ENCODE data around the gene FNDC3B.
A peak's percentile ranks its signal among the peaks of the same experiment; 100 is the strongest.

The FNDC3B gene

DNA sequence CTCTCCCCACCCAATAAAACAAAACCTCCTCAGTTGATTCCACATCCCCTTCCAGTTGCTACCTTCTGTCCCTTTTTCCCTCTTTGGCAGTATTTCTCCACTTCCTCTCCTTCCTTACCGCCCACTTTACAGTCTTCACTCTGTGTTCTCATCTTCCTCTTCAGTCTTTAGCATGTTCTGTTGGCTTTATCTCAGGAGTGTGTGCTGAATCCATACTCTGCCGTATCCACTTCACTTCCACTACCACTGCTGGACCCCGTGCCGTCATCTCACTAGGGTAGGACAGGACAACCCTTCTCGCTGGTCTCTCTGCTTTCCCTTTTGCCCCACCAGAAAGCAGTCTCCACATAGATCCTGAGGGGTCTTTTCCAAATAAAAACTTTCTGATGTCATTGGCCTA, 74.3 kb downstream of the FNDC3B start:
- DNase-seq (ENCODE audit: low read depth in 2 of 2), result no peak

DNA sequence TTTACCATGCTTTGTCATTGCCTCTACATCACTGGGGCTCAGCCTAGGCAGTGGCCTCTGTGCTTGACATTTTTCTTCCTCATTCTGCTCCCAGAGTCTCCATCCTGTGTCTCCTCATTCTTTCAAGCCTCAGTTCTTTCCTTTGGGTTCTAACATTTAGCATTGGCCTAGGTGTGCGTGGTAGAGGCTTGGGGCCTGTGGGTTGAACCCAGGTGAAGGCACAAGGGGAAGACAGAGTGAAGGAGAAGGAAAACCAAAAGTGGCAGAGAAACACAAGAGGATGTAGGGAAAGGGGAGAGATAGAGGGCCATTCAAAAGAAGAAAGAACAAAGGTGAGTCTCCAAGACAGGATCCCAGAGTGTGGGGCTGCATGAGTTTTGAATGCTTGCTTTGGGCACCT, 75.7 kb downstream of the FNDC3B start:
- no peak for DNase-seq (ENCODE audit: low read depth in 2 of 2)

DNA sequence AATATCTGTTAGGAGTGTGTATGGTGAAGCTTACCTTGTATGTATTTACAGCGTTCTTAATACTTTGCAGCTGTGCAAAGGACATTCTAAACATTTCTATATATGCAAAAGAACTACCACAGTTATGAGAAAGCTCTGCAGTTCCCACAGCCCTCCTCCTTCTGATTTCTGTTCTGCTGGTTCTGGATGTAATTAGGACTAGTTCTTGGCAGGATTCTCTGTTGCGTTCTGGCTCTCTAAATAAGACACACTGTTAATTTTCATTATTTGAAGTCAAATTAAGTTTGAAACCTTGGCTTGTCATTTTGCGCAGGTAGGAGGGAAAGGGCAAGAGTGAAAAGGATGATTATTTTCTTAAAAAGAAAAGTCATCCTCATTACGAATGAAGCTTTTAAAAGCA, 76.4 kb downstream of the FNDC3B start:
- DNase-seq (ENCODE audit: low read depth in 2 of 2), result no peak

DNA sequence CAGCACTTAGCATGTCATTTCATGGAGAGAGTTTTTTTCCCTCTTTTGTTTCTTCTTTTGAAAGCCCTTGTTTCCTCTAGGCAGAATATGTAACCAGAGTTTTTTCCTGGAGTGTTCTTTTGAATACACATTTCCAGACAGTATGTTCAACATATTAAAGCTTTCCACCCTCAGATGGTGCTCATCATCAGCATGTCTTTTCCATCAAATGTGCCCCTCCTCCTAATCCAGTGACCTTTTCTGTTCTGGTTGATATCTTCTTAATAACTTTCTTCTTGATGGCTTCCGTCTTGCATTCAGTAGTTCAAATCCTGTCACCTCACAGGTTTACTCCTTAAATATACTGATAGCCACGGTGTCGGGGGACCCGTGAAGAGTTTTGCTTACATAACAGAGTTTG, 78.6 kb downstream of the FNDC3B start:
- no peak for DNase-seq (ENCODE audit: low read depth in 2 of 2)

DNA sequence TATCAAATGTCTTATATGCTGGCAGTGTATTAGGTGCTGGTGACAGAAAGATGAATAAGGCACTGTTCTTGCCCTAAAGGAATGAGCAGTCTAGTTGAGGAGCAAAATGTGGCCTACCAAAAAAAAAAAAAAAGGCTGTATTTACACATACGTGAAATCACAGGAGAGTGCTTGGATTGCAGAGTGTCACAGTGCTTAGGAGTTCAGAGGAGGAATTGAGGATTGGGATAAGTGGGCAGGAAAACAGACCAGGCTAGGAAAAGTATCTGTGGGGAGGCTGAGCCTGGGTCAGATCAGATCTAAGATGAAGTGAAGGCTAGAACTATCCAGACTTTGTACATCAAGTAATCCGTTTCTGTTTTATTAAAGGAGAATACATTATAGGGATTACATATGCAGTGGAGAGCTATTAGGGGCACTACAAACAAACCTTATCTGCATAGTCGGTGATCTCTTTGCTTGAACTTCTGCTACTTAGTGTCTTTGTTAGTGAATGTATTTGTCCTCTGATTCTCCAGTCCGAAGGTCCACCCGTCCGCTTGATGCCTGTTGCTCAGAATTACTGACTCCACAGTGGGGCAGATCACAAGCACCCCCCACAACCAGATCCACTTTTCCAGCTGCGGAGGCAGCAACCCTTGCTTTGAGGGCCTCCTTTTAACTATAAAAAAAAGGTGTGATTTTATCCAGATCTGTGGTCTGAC, 80.0 kb downstream of the FNDC3B start:
- DNase-seq (ENCODE audit: low read depth in 2 of 2), result no peak

DNA sequence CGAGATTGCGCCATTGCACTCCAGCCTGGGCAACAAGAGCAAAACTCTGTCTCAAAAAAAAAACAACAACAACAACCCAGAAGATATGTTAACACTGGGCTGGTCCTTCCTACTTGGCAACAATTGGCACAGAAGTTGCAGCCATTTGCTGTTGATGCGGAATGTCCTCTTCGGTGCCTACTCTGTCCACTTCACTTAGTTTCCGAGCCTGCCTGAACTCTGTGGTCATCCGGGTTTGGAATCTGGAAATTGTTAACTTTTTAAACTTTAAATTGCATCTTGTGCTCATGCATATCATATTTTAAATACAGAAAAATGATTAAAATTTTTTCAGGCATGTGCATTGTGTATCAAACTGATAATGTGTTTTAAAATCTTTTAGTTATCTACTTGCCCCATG, 81.5 kb downstream of the FNDC3B start:
- DNase-seq (ENCODE audit: low read depth in 2 of 2), result no peak

DNA sequence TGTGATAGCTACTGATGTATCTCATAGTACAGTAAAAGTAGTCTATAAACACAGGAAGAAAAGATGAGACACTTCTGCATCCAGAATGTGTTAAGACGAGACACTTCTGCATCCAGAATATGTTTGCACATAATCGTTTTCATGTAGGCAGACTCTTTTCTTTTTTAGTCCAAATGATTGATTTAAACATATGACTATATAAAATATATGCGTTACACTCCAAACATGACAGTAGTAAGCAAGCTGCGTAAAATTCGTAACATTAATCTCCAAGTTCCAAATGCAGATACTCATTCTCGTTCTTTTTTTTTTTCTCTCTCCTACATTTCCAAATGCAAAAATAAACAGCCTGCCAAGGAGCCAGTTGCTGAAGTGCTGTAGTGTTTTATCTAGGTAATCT, 82.6 kb downstream of the FNDC3B start:
- DNase-seq (ENCODE audit: low read depth in 2 of 2), result no peak

DNA sequence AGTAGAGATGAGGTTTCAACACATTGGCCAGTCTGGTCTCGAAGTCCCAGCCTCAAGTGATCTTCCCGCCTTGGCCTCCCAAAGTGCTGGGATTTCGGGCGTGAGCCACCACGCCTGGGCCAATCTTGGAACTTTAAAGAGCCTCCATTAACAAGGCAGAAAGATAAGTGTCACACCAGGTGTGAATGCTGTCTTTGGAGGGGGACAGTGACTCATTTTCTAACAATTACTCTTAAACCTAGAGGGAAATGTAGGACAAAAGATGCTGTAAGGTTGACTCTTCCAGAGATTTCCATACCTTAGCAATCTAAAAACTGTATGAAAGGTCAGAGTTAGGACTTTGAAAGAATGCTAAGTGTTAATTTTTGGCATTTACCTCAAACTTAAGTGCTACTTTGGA, 84.9 kb downstream of the FNDC3B start:
- DNase-seq (ENCODE audit: low read depth in 2 of 2), result no peak

DNA sequence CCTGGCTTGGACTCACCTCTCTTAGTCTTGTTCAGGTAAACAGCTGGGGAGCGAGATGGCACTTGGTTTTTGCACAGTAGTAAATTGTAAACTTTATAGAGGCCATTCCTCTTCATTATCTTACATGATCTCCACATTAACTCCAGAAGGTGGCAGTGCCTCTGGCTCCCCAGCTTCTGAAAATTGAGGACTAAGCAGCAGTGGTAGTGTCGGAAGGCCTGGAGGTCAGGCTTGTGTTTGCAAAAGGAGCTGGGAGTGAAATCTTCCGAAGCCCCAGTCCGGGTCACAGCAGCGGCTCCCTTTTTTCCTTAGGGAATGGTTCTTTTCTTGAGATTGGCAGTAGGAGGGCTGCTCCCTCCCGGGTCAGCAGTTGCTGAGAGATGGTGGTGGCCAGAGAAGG, 85.7 kb downstream of the FNDC3B start:
- no peak for DNase-seq (ENCODE audit: low read depth in 2 of 2)

DNA sequence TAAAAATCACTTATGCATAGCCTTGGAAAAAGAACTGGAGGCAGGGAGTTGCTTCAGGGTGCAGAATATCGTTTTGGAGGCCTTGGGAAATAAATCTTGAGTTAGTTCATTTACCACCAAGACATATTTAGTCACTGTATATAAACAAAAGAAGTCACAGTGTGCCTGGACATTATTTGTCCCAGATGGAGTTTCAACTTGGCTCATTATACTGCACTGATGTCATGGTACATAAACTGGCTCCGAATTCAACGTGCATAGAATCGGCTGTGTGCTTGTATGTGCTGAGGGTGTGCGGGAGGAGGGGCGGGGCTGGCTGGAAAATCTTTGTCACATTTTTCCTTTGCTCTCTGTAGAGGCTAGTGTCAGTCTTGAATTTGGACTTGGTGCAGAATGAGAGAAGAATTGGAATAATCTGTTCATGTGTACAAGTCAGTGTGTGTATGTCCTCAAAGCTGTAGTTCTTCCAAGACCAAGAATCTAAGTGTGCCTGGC, 86.6 kb downstream of the FNDC3B start:
- DNase-seq (ENCODE audit: low read depth in 2 of 2), result no peak

DNA sequence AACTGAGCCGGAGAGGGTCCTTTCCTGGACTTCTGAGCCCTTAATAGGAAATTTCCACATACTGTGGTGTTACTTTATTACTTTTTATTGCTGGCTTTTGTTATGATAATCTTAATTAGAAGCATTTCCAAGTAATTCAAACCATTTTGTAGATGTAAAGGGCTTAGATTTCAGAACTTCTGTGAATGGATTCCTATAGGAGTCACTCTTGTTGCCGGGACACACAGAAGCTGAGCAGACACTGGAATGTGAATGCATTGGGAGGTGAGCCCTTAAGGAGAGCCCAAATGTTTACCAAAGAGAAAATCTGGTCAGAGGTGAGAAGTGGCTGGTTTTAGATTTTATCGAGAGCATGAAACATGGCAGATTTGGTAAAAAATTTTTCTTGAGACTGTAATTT, 87.4 kb downstream of the FNDC3B start:
- DNase-seq (ENCODE audit: low read depth in 2 of 2), result no peak

DNA sequence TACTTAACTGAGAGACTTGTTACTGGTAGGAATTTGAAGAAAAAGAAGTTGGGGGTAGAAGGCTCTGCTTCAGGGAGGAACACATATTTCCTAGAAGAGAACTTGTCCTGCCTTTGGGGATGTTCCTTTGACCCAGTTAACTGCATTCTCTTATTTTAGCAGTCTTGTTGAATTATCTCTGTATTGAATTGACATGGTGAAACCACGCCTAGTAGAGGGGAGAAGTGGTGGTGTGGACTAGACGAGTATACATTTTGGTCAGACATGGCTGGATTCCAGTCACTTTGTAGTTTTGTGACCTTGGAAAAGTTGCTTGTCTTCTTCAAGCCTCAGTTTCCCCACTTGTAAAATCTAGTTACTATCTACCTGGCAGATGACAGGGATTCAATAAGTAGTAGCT, 87.8 kb downstream of the FNDC3B start:
- no peak for DNase-seq (ENCODE audit: low read depth in 2 of 2)

DNA sequence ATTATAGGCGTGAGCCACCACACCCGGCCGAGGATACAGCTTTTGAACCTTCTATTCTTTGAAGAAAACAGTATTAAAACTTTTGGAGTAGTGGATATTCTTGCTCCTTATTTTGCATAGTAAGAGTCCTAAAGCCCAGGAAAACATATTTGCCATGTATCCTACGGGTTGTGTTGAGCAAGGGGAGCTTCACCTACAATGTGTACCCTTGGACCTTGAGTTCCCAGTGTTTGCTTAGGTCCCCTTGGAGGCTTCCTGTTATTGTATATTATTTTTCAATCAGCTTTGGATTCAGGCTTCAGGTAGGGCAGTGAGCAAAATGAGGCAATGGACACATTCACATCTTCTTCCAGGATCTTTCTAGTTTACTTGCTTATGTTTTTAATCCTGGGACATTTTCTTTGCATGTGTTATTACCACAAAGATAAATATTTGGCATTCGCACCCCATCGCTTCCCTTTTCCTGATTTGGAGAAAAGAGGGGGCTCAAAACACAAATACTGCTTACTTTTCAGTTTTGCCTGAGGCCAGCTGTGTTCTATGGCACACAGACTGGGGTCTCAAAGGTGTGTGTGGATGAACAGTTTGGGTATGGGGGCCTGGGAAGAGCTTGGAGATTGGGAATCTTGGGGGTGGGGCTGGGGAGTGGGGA, 88.7 kb downstream of the FNDC3B start:
- DNase-seq (ENCODE audit: low read depth in 2 of 2), result no peak

DNA sequence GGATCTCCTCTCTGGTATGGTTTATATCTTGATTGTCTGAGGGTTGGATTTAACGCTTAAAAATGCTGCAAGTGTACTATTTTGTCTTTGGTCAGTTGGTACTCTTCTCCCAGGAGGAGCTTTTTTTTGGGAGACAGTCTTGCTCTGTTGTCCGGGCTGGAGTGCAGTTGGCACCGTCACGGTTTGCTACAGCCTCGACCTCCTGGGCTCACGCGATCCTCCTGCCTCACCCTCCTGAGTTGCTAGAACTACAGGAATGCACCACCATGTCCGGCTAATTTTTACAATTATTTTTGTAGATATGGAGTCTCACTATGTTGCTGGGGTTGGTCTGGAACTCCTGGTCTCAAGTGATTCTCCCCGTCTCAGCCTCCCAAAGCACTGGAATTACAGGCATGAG, 89.5 kb downstream of the FNDC3B start:
- no peak for DNase-seq (ENCODE audit: low read depth in 2 of 2)

DNA sequence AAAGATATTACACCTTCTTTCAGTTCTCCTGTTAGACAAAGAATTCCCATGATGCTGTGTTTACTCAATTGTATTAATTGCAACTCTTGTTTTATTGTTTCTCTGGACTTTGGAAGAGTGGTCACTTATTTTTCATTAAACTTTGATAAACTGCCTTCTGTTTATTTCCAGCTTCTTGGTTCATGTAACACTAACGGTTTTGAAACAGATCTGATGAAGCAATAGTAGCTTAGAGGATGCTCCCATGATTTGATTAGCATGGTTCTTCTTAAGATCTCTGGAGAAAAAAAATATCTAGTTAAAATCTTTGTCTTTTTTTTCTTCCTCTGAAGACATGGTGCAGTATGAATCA, 90.1 kb downstream of the FNDC3B start:
- DNase-seq (ENCODE audit: low read depth in 2 of 2), result no peak

DNA sequence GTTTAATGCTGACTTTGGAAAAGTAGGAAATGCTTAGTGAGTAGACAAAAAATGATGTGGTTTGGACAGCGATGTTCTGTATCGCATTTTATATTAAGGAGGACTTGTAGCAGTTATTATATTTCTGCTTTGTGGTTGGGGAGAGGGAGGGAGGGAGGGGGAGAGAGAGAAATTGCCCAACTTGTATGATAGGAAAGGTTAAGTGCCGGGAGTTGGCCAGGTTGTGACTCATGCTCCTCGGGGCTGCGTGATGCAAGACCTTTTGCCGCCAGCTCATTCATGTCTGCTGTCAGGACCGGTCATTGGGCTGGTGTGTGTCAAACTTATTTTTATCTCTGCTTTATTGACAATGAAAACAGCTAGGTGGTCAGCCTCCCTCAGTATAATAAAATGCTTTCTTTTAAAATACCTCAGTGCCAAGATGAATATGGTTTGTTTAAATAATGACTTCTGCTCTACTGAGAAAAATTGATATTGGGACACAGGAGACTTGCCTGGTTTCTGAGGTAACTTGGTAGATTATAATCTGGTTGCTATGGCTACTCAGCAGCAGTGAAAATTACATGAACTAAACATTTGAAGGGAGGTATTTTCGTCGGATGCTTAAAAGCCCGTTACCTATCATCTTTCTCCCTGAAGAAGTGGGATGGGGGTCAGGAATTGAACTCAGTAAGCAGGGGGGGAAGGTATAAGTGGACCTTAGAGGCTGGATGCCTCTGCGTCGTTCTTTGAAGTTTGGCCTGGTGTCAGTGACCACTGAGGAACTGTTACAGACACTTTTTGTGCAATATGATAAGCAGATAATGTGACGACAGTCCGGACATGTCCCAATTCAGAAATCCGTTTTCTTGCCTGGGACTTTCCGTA, 90.7 kb downstream of the FNDC3B start:
- DNase-seq (ENCODE audit: low read depth in 2 of 2), result peak in 1 of 2 donors; percentile 22

DNA sequence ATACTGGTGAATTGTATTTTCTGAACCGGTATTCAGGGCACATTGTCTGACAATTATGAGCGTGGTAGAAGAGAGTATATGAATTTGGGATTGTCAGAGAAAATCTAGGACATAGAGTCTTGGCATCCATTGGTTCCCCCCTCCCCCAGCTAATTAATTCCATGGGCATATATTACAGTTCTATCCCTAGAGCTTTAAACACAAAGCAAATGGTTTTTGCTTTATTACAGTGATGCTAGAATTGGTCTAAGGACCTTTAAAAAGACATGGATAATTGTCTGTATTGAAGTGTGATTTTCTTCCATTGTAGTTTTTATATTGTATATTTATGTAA, 91.3 kb downstream of the FNDC3B start:
- no peak for DNase-seq (ENCODE audit: low read depth in 2 of 2)

DNA sequence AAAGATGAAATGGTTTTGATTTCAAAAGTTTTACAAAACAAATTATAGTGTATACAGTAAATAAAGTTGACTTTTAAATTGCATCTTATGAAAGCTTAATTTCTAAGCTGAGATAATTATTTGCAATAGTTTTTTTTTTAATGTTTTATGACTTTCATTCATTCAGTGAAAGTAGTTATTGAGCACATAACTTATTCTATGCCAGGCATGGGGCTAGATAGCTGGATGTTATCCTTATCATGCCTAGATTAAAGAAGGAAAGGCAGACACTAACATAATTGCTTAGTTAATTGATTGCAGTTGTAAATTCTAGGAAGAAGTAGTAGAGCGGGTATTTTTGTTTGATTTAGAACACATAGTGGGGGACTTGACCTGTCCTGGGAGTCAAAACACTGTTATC, 92.4 kb downstream of the FNDC3B start:
- DNase-seq (ENCODE audit: low read depth in 2 of 2), result no peak

DNA sequence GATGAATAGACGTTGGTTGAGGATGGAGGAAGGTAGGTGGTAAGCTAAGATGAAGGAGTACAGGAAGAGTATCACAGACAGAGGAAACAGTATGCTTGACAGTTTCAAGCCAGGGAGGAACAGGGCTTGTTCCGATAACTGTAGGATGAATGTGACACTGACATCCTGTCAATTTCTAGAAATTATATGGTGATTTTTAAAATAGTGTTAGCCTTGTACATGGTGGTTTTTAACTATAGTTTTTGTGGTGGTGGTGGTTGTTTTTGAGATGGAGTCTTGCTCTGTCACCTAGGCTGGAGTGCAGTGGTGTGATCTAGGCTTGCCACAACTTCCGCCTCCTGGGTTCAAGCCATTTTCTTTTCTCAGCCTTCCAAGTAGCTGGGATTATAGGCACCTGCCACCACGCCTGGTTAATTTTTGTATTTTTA, 92.8 kb downstream of the FNDC3B start:
- DNase-seq (ENCODE audit: low read depth in 2 of 2), result no peak

DNA sequence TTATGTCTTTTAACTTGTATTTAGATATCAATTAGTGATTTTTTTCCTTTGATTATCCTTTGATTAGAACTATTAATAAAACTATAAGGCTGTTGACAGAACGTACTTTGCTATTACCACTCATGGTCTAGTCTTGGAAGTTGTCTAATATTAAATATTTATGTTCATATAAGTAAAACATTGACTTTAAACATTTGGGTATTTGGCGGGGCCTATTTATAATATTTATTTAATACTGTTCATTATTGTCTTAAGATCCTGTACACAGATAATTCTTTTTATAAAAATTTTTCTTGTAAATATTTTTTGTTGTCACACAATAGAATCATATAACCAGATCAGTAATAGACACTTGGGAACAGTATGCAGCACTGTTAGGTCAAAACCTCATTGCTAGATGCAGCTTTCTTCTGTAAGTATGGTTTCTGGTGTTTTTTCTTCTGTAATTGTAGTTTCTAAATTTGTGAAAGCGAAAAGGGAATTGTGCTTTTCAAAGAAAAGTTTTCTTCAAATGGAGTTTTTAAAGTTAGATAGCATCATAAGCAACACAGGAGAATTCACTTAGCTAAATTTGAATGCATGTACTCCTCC, 93.4 kb downstream of the FNDC3B start:
- DNase-seq (ENCODE audit: low read depth in 2 of 2), result no peak

DNA sequence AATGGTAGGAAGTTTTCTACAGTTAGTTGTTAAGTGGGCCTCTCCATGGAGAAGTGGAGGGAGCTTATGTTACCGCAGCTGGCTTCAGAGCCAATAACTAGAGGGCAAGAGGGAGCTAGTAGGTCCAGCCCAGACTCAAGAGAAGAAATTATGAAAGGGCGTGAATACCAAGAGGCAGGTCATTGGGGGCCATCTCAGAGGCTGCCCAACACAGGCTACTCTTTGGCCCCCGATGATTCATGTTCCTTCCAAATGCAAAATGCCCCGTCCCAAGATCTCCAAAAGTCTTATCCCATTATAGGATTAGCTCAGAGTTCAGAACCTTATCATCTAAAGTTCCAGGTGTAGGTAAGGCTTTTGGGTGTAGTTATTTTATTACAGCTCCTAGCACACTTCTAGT, 94.5 kb downstream of the FNDC3B start:
- no peak for DNase-seq (ENCODE audit: low read depth in 2 of 2)

DNA sequence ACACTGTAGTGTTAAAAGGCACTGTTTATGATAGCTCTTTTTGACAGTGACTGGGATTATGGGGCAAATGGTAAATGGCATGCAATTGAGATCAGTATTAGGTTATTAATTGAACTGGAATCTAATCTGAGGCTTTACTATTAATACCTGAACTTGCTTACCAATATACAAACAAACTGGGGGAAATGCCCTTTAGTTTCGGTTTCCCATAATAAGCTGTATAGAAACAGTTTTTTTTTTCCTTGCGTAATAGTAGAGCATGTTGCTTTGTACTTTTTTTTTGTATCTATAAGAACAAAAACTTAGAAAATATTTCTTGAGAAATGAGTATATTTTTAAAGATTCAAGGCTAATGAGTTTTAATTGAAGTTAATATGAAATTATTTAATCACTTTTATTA, 95.0 kb downstream of the FNDC3B start:
- no peak for DNase-seq (ENCODE audit: low read depth in 2 of 2)

DNA sequence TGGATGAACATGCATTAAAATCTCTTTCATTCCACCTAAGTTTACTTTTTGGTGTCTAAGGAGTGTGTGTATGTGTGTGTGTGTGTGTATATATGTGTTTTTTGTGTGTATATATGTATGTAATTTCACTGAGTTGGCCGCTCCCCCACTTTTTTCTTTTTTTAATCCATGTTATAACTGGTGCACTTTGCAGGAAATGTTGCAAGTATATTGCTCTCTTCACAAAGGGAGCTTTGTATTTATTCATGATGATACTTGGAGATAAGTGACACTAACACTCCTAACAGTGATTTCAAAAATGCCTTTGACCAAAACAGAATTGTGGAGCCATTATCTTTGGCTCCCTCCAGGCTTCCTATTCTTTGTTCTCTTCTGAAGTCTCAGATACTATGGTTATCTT, 95.8 kb downstream of the FNDC3B start:
- DNase-seq (ENCODE audit: low read depth in 2 of 2), result no peak

All from stimulated activated CD4-positive, alpha-beta T cell treated with anti-CD3 and anti-CD28 coated beads, Interleukin-1b, Interleukin-23, amount 100 ng/mL, for 4 hours (primary cell).